Prostate gland (tissue), 2 donors: ENCODE measurements around the gene SMC5. TPM values are rescaled to one million over a fixed set of nuclear protein-coding genes. Genes with fewer than 3 reads are reported as not detected.
A peak's percentile ranks its signal among the peaks of the same experiment; 100 is the strongest.

Experiments
- DNase-seq: peaks from one replicate; pipeline ENCODE4 v3.0.0-alpha.2; 2019; ENCODE audit warnings: low spot score
- H3K27ac ChIP-seq, 2 donors: fragments of 200-600 bp; sonication (generic); 2 replicates each; pipeline ENCODE4 v1.5.1; 2017 to 2019
- H3K27me3 ChIP-seq: fragments of 200-600 bp; sonication (generic); replicated peaks from 2 replicates; pipeline ENCODE4 v1.5.1; 2019; ENCODE audit not compliant: insufficient read depth
- H3K36me3 ChIP-seq, 2 donors: fragments of 200-600 bp; sonication (generic); 1 replicate in 1 of 2; 2 replicates in 1 of 2; pipeline versions ENCODE4 v1.5.1 to v1.8.1; 2017 to 2019
- H3K4me1 ChIP-seq: fragments of 200-600 bp; sonication (generic); replicated peaks from 2 replicates; pipeline ENCODE4 v1.5.1; 2019
- H3K4me3 ChIP-seq, 2 donors: fragments of 200-600 bp; sonication (generic); 2 replicates each; pipeline ENCODE4 v1.5.1; 2017 to 2019
- H3K9me3 ChIP-seq: fragments of 200-600 bp; sonication (generic); 2 replicates; pipeline ENCODE4 v1.5.1; 2017
- CTCF ChIP-seq, 4 experiments: fragments of 200-600 bp in 2 of 4; fragments of 450-650 bp in 2 of 4; sonication (generic) in 2 of 4; IDR thresholded peaks; 1 replicate in 3 of 4; 2 replicates in 1 of 4; pipeline ENCODE4 v1.5.1; 2016 to 2019; ENCODE audit warnings: antibody characterized with exemption in 4 of 4, mild to moderate bottlenecking in 2 of 4, moderate library complexity in 2 of 4
- POLR2A ChIP-seq: fragments of 450-650 bp; IDR thresholded peaks from one replicate; pipeline ENCODE4 v1.6.1; 2016; ENCODE audit warnings: antibody characterized with exemption, mild to moderate bottlenecking
- POLR2AphosphoS5 ChIP-seq: sonication (generic); formaldehyde crosslinking; IDR thresholded peaks from one replicate; pipeline ENCODE4 v1.6.1; 2017; ENCODE audit warnings: antibody characterized with exemption
- WGBS: methylation state at CpG from one replicate; pipeline ENCODE4 v1.1.5; 2018; 5-methylcytosine and 5-hydroxymethylcytosine counted together
- intact Hi-C: fragments of 100-400 bp; cut with DNase I; formaldehyde crosslinking; loops from one replicate; pipeline ENCODE4 v1.14.2; 2022
- small RNA-seq, 2 donors: library from RNA; depleted of rRNA; stranded (forward); fragments of <200 nt; gene quantifications; one replicate each; pipeline ENCODE3, GENCODE V24; 2016
- total RNA-seq, 2 donors: library from RNA; depleted of rRNA; stranded (reverse); fragments of >200 nt; gene quantifications; one replicate each; pipeline ENCODE4 v1.1.0, GENCODE V29; 2016

Gene SMC5
- total RNA-seq, 2 donors from 2014 or later = 28.7 to 29.7 TPM

DNA sequence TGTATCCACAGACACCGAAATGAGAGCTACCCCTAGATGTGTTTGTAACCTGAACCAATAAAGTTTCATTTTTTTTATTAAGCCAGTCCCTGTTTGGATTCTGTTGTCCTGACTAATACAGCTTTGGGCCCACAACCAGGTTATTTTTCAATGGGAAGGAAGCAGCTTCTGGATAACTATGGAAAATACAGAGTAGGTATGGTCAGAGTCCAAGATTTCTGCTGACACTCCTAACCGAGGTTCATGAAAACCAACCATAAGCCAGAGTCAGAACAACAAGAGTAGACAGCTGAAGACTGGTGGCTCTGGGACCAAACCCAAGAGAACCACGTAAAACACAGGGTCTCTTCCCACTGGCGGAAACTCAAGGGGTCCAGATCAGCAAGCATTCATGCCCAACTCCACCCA, 144.8 kb downstream of the SMC5 start:
- intact Hi-C loops = no loop called here
- Histone ChIP-seq H3K4me3 (no peak overlapping the region), H3K36me3 (no peaks in the 10 kb centered on the region), H3K9me3 (no peaks in the 10 kb centered on the region), H3K27ac (peak overlapping the region; percentile 11 to 20), H3K27me3 (no peaks in the 10 kb centered on the region), H3K4me1 (peaks cover 18% of the 10 kb centered on the region)
- WGBS = 57% methylated on average over 4 of the region's 4 CpGs
- DNase-seq = no peak
- no peak for TF ChIP-seq POLR2AphosphoS5
- TF ChIP-seq POLR2A = no peak
- TF ChIP-seq CTCF (IDR thresholded peaks at IDR 0.05) = no peak

GRCh38 chr9:70404261-70404660, 145.5 kb downstream of the SMC5 start:
- no peaks in the 10 kb centered on the region for H3K9me3 ChIP-seq
- H3K4me1 ChIP-seq = peaks cover 18% of the 10 kb centered on the region
- no peak for TF ChIP-seq POLR2AphosphoS5
- no peak for TF ChIP-seq POLR2A
- no peak for TF ChIP-seq CTCF (IDR thresholded peaks at IDR 0.05)
- DNase-seq = no peak
- intact Hi-C loops = no loop called here
- WGBS = 89% methylated on average over 2 of the region's 2 CpGs
- H3K4me3 ChIP-seq = no peak overlapping the region
- peak overlapping the region in 1 of 2 donors; percentile 20 for H3K27ac ChIP-seq
- no peaks in the 10 kb centered on the region for H3K36me3 ChIP-seq
- no peaks in the 10 kb centered on the region for H3K27me3 ChIP-seq

Small RNA genes within 50 kb of the gene (small RNA-seq; reads per million reads assigned to genes)
- gene RF00019 = 0 reads per million in 2 donors

Other genes with a start within 250 kb of the SMC5 start
- 10 to 100 TPM in 1 of 2 donors, 1 to 10 TPM in 1; 4.2 to 33.8 TPM for gene MAMDC2, start 215.1 kb upstream of the SMC5 start, total RNA-seq
- 100 to 1,000 TPM in 1 of 2 donors, 10 to 100 TPM in 1; 82.9 to 129 TPM for gene KLF9, start 155.7 kb downstream of the SMC5 start, total RNA-seq